ENCODE data around the gene CNP.
"Not testable (repeated sequence)": the region's sequence is repeated elsewhere in the genome, so short reads cannot be mapped to it uniquely, and the experiment has no call there.

GRCh38 chr17:42013740-42014139 lies 47.1 kb downstream of the CNP start:
- TF ChIP-seq, protein P1, sequence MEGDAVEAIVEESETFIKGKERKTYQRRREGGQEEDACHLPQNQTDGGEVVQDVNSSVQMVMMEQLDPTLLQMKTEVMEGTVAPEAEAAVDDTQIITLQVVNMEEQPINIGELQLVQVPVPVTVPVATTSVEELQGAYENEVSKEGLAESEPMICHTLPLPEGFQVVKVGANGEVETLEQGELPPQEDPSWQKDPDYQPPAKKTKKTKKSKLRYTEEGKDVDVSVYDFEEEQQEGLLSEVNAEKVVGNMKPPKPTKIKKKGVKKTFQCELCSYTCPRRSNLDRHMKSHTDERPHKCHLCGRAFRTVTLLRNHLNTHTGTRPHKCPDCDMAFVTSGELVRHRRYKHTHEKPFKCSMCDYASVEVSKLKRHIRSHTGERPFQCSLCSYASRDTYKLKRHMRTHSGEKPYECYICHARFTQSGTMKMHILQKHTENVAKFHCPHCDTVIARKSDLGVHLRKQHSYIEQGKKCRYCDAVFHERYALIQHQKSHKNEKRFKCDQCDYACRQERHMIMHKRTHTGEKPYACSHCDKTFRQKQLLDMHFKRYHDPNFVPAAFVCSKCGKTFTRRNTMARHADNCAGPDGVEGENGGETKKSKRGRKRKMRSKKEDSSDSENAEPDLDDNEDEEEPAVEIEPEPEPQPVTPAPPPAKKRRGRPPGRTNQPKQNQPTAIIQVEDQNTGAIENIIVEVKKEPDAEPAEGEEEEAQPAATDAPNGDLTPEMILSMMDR (IDR thresholded peaks at IDR 0.05 in 2 of 3, conservative IDR thresholded peaks at IDR 0.05 in 1 of 3; ENCODE audit: control insufficient read depth in 2 of 3, extremely low read depth in 1 of 3, insufficient read depth in 1 of 3, low read depth in 3 of 3, low read length in 3 of 3): not testable (repeated sequence)
- not testable (repeated sequence) for TF ChIP-seq ETV6 (conservative IDR thresholded peaks at IDR 0.05 in 1 of 2, IDR thresholded peaks at IDR 0.05 in 1 of 2; ENCODE audit: borderline replicate concordance in 1 of 2, low read depth in 1 of 2); TCF7 (IDR thresholded peaks at IDR 0.05; ENCODE audit: borderline replicate concordance); EZH2 (IDR thresholded peaks at IDR 0.05; ENCODE audit: borderline replicate concordance, control insufficient read depth, low read depth, low read length); ATF3 (IDR thresholded peaks at IDR 0.05; ENCODE audit: borderline replicate concordance, extremely low read depth, low read depth, low read length); IKZF2 (IDR thresholded peaks at IDR 0.05); EP300 (IDR thresholded peaks at IDR 0.05; ENCODE audit: borderline replicate concordance in 1 of 2, control insufficient read depth in 1 of 2, low read depth in 2 of 2, low read length in 2 of 2); POLR2A (IDR thresholded peaks at IDR 0.05; ENCODE audit: low read depth, low read length); SP1 (IDR thresholded peaks at IDR 0.05; ENCODE audit: low read depth, low read length); ATF7 (IDR thresholded peaks at IDR 0.05; ENCODE audit: low read depth)
